Prostate gland (tissue), 2 donors: ENCODE measurements around the gene LOC101059915.

Experiments
- DNase-seq: peaks from one replicate; pipeline ENCODE4 v3.0.0-alpha.2; 2019; ENCODE audit warnings: low spot score
- H3K27ac ChIP-seq, 2 donors: fragments of 200-600 bp; sonication (generic); 2 replicates each; pipeline ENCODE4 v1.5.1; 2017 to 2019
- H3K27me3 ChIP-seq: fragments of 200-600 bp; sonication (generic); replicated peaks from 2 replicates; pipeline ENCODE4 v1.5.1; 2019; ENCODE audit not compliant: insufficient read depth
- H3K36me3 ChIP-seq, 2 donors: fragments of 200-600 bp; sonication (generic); 1 replicate in 1 of 2; 2 replicates in 1 of 2; pipeline versions ENCODE4 v1.5.1 to v1.8.1; 2017 to 2019
- H3K4me1 ChIP-seq: fragments of 200-600 bp; sonication (generic); replicated peaks from 2 replicates; pipeline ENCODE4 v1.5.1; 2019
- H3K4me3 ChIP-seq, 2 donors: fragments of 200-600 bp; sonication (generic); 2 replicates each; pipeline ENCODE4 v1.5.1; 2017 to 2019
- H3K9me3 ChIP-seq: fragments of 200-600 bp; sonication (generic); 2 replicates; pipeline ENCODE4 v1.5.1; 2017
- CTCF ChIP-seq, 4 experiments: fragments of 200-600 bp in 2 of 4; fragments of 450-650 bp in 2 of 4; sonication (generic) in 2 of 4; IDR thresholded peaks; 1 replicate in 3 of 4; 2 replicates in 1 of 4; pipeline ENCODE4 v1.5.1; 2016 to 2019; ENCODE audit warnings: antibody characterized with exemption in 4 of 4, mild to moderate bottlenecking in 2 of 4, moderate library complexity in 2 of 4
- POLR2A ChIP-seq: fragments of 450-650 bp; IDR thresholded peaks from one replicate; pipeline ENCODE4 v1.6.1; 2016; ENCODE audit warnings: antibody characterized with exemption, mild to moderate bottlenecking
- POLR2AphosphoS5 ChIP-seq: sonication (generic); formaldehyde crosslinking; IDR thresholded peaks from one replicate; pipeline ENCODE4 v1.6.1; 2017; ENCODE audit warnings: antibody characterized with exemption
- WGBS: methylation state at CpG from one replicate; pipeline ENCODE4 v1.1.5; 2018; 5-methylcytosine and 5-hydroxymethylcytosine counted together
- intact Hi-C: fragments of 100-400 bp; cut with DNase I; formaldehyde crosslinking; loops from one replicate; pipeline ENCODE4 v1.14.2; 2022

Gene LOC101059915

GRCh38 chrX:71667328-71668247 is at the start of gene LOC101059915:
TSS of gene LOC101059915 (plus strand) at chrX:71667546.
- Histone ChIP-seq H3K4me1 (no peaks in the 10 kb centered on the region), H3K27me3 (no peaks in the 10 kb centered on the region), H3K4me3 (no peak within 1 kb of the TSS), H3K9me3 (no peaks in the 10 kb centered on the region), H3K27ac (no peak within 1 kb of the TSS), H3K36me3 (no peaks in the 10 kb centered on the region)
- no peak for DNase-seq
- intact Hi-C loops, result no loop called here
- WGBS, result 96% methylated on average over 28 of the region's 50 CpGs
- TF ChIP-seq CTCF (IDR thresholded peaks at IDR 0.05) (no peak), POLR2AphosphoS5 (no peak), POLR2A (no peak)

- DNase-seq, result no peak
- WGBS, result 73% methylated on average over 7 of the region's 8 CpGs
Observed at GRCh38 chrX:71617742-71618141, 49.6 kb upstream of the LOC101059915 start.

GRCh38 chrX:71618303-71618721 is 49.0 kb upstream of the LOC101059915 start, which contains the start of gene CXCR3:
TSS of gene CXCR3 (minus strand) at chrX:71618511. CDS start at chrX:71618449, 62 bp downstream.
- Histone ChIP-seq H3K9me3 (no peaks in the 10 kb centered on the region), H3K27ac (no peak within 1 kb of the TSS), H3K27me3 (no peaks in the 10 kb centered on the region), H3K4me1 (no peaks in the 10 kb centered on the region), H3K36me3 (no peaks in the 10 kb centered on the region), H3K4me3 (no peak within 1 kb of the TSS)
- no peak for TF ChIP-seq POLR2AphosphoS5
- TF ChIP-seq CTCF (IDR thresholded peaks at IDR 0.05), result no peak
- TF ChIP-seq POLR2A, result no peak
- intact Hi-C loops, result no loop called here
- WGBS, result 86% methylated on average over 1 of the region's 4 CpGs
- DNase-seq, result no peak

More at GRCh38 chrX:71617742-71618141, 49.6 kb upstream of the LOC101059915 start:
- Histone ChIP-seq H3K4me3 (no peak overlapping the region), H3K9me3 (no peaks in the 10 kb centered on the region), H3K27me3 (no peaks in the 10 kb centered on the region), H3K36me3 (no peaks in the 10 kb centered on the region), H3K4me1 (no peaks in the 10 kb centered on the region), H3K27ac (no peak overlapping the region)
- intact Hi-C loops, result no loop called here
- TF ChIP-seq POLR2A (no peak), CTCF (IDR thresholded peaks at IDR 0.05) (no peak), POLR2AphosphoS5 (no peak)

GRCh38 chrX:71618787-71619186 is 48.6 kb upstream of the LOC101059915 start:
- Histone ChIP-seq H3K36me3 (no peaks in the 10 kb centered on the region), H3K4me3 (no peak overlapping the region), H3K27me3 (no peaks in the 10 kb centered on the region), H3K27ac (no peak overlapping the region), H3K4me1 (no peaks in the 10 kb centered on the region), H3K9me3 (no peaks in the 10 kb centered on the region)
- no peak for DNase-seq
- 85% methylated on average over 3 of the region's 3 CpGs for WGBS
- no peak for TF ChIP-seq CTCF (IDR thresholded peaks at IDR 0.05)
- intact Hi-C loops, result no loop called here

- WGBS, result 87% methylated on average over 8 of the region's 8 CpGs
- H3K27ac ChIP-seq, result no peak overlapping the region
Observed at GRCh38 chrX:71619193-71619592, 48.2 kb upstream of the LOC101059915 start.

More at GRCh38 chrX:71619193-71619592, 48.2 kb upstream of the LOC101059915 start:
- Histone ChIP-seq H3K27me3 (no peaks in the 10 kb centered on the region), H3K4me1 (no peaks in the 10 kb centered on the region), H3K4me3 (no peak overlapping the region), H3K9me3 (no peaks in the 10 kb centered on the region), H3K36me3 (no peaks in the 10 kb centered on the region)
- DNase-seq, result no peak
- intact Hi-C loops, result no loop called here
- TF ChIP-seq POLR2A (no peak), CTCF (IDR thresholded peaks at IDR 0.05) (no peak)
